GM23338 (cell line): Measurements from ENCODE around the gene RNU1-1. TPM values are rescaled to one million over a fixed set of nuclear protein-coding genes. Genes with fewer than 3 reads are reported as not detected.

ENCODE experiments used
- ATAC-seq: fragments of 200-7000 bp; cut with Tn5 transposase; 3 replicates; pipeline ENCODE4 v1.9.1; 2020
- DNase-seq: peaks from one replicate; pipeline ENCODE4 v3.0.0-alpha.2; 2015; ENCODE audit warnings: low spot score
- H2AFZ ChIP-seq: fragments of 200-600 bp; sonication (generic); 2 replicates; pipeline ENCODE4 v1.8.0; 2016; ENCODE audit warnings: antibody characterized with exemption, mild to moderate bottlenecking, moderate library complexity
- H3F3A ChIP-seq: fragments of 200-600 bp; sonication (generic); replicated peaks from 2 replicates; pipeline ENCODE4 v1.8.0; 2017; ENCODE audit warnings: antibody characterized with exemption, mixed run types, low read depth
- H3K27ac ChIP-seq: fragments of 200-600 bp; sonication (generic); 2 replicates; pipeline ENCODE4 v1.6.1; 2016; ENCODE audit warnings: low read depth
- H3K27me3 ChIP-seq: fragments of 200-600 bp; sonication (generic); 2 replicates; pipeline ENCODE4 v1.8.0; 2016; ENCODE audit warnings: mild to moderate bottlenecking, mixed run types, moderate library complexity; ENCODE audit not compliant: insufficient read depth
- H3K36me3 ChIP-seq: fragments of 200-600 bp; sonication (generic); 2 replicates; pipeline ENCODE4 v1.8.0; 2016; ENCODE audit warnings: mild to moderate bottlenecking; ENCODE audit not compliant: insufficient read depth
- H3K4me1 ChIP-seq: fragments of 200-600 bp; sonication (generic); 2 replicates; pipeline ENCODE4 v1.8.0; 2016; ENCODE audit warnings: mild to moderate bottlenecking, moderate library complexity; ENCODE audit not compliant: insufficient read depth
- H3K4me2 ChIP-seq: fragments of 200-600 bp; sonication (generic); 2 replicates; pipeline ENCODE4 v1.7.1; 2017; ENCODE audit warnings: mixed run types
- H3K4me3 ChIP-seq: fragments of 200-600 bp; sonication (generic); 2 replicates; pipeline ENCODE4 v1.6.1; 2016; ENCODE audit warnings: mixed run types
- H3K79me2 ChIP-seq: fragments of 200-600 bp; sonication (generic); replicated peaks from 2 replicates; pipeline ENCODE4 v1.8.0; 2017; ENCODE audit warnings: mild to moderate bottlenecking; ENCODE audit not compliant: insufficient read depth
- H3K9me2 ChIP-seq: fragments of 200-600 bp; sonication (generic); 2 replicates; pipeline ENCODE4 v1.8.0; 2017; ENCODE audit not compliant: insufficient read depth
- H4K20me1 ChIP-seq: fragments of 200-600 bp; sonication (generic); replicated peaks from 2 replicates; pipeline ENCODE4 v1.8.0; 2017; ENCODE audit warnings: mild to moderate bottlenecking; ENCODE audit not compliant: insufficient read depth
- H3K27ac Mint-ChIP-seq: 2 replicates; pipeline ENCODE4 v1.8.0; 2020; ENCODE audit warnings: inconsistent platforms, mild to moderate bottlenecking, moderate library complexity, mixed read lengths
- H3K27me3 Mint-ChIP-seq: 3 replicates; pipeline ENCODE4 v1.8.0; 2022; ENCODE audit warnings: low read depth, mild to moderate bottlenecking, moderate library complexity, mixed read lengths, inconsistent platforms; ENCODE audit not compliant: insufficient read depth, poor library complexity
- H3K36me3 Mint-ChIP-seq: 3 replicates; pipeline ENCODE4 v1.8.0; 2021; ENCODE audit warnings: low read depth, mild to moderate bottlenecking, inconsistent platforms, moderate library complexity, mixed read lengths
- H3K4me1 Mint-ChIP-seq: 3 replicates; pipeline ENCODE4 v1.8.0; 2020; ENCODE audit warnings: mild to moderate bottlenecking, inconsistent platforms, mixed read lengths
- H3K4me3 Mint-ChIP-seq: 3 replicates; pipeline ENCODE4 v1.8.0; 2021; ENCODE audit warnings: moderate library complexity, mild to moderate bottlenecking, inconsistent platforms, mixed read lengths
- H3K9me3 Mint-ChIP-seq: 3 replicates; pipeline ENCODE4 v1.8.0; 2020; ENCODE audit warnings: moderate library complexity, mild to moderate bottlenecking, inconsistent platforms, mixed read lengths
- CREB1 ChIP-seq: fragments of 250-450 bp; sonication (Bioruptor Pico); IDR thresholded peaks from 2 replicates; pipeline ENCODE4 v1.5.0; 2020; ENCODE audit warnings: low read depth, mild to moderate bottlenecking, moderate library complexity
- CTCF ChIP-seq, 2 experiments: fragments of 200-600 bp in 1 of 2; sonication (generic) in 1 of 2; conservative IDR thresholded peaks; 2 replicates each; pipeline versions ENCODE4 v1.5.1 to v1.6.1; 2016 to 2017; ENCODE audit warnings: antibody characterized with exemption in 2 of 2, low read depth in 2 of 2, mild to moderate bottlenecking in 2 of 2, moderate library complexity in 1 of 2
- ETS1 ChIP-seq: IDR thresholded peaks from 2 replicates; pipeline ENCODE4 v1.6.1; 2016; ENCODE audit warnings: antibody characterized with exemption
- EZH2 ChIP-seq: fragments of 200-600 bp; sonication (generic); IDR thresholded peaks from one replicate; pipeline ENCODE4 v1.8.0; 2017; ENCODE audit warnings: antibody characterized with exemption, mild to moderate bottlenecking, low read depth; ENCODE audit not compliant: unreplicated experiment
- EZH2phosphoT487 ChIP-seq: fragments of 200-600 bp; sonication (generic); IDR thresholded peaks from one replicate; pipeline ENCODE4 v1.8.1; 2018; ENCODE audit warnings: antibody characterized with exemption; ENCODE audit not compliant: unreplicated experiment
- JUNB ChIP-seq: IDR thresholded peaks from one replicate; pipeline ENCODE4 v1.6.1; 2016; ENCODE audit warnings: antibody characterized with exemption; ENCODE audit not compliant: unreplicated experiment
- NANOG ChIP-seq: IDR thresholded peaks from 2 replicates; pipeline ENCODE4 v1.6.1; 2016; ENCODE audit warnings: antibody characterized with exemption, borderline replicate concordance
- POLR2AphosphoS5 ChIP-seq: IDR thresholded peaks from 2 replicates; pipeline ENCODE4 v1.6.1; 2016; ENCODE audit warnings: antibody characterized with exemption, low read depth
- REST ChIP-seq: IDR thresholded peaks from one replicate; pipeline ENCODE4 v1.6.1; 2018; ENCODE audit warnings: antibody characterized with exemption; ENCODE audit not compliant: unreplicated experiment
- STAT1 ChIP-seq: IDR thresholded peaks from one replicate; pipeline ENCODE4 v1.6.1; 2016; ENCODE audit warnings: antibody characterized with exemption; ENCODE audit not compliant: unreplicated experiment
- ZNF114 ChIP-seq: fragments of 250-450 bp; sonication (Bioruptor Pico); IDR thresholded peaks from 2 replicates; pipeline ENCODE4 v1.5.0; 2020; ENCODE audit warnings: mild to moderate bottlenecking, moderate library complexity
- ZNF331 ChIP-seq: fragments of 250-450 bp; sonication (Bioruptor Pico); IDR thresholded peaks from 2 replicates; pipeline ENCODE4 v1.5.0; 2020; ENCODE audit warnings: low read depth, mild to moderate bottlenecking, moderate library complexity
- ZNF462 ChIP-seq: fragments of 250-450 bp; sonication (Bioruptor Pico); IDR thresholded peaks from 2 replicates; pipeline ENCODE4 v1.5.0; 2020; ENCODE audit warnings: mild to moderate bottlenecking, moderate library complexity
- polyA plus RNA-seq: library from polyadenylated mRNA; unstranded; fragments of >200 nt; fragmentation: Nextera tagmentation; extraction: Ambion mirVana; gene quantifications from 2 replicates; pipeline ENCODE4 v1.2.1, GENCODE V29; 2016
- total RNA-seq: library from RNA; depleted of rRNA; stranded (reverse); fragments of >200 nt; shearing (Covaris generic); gene quantifications from 2 replicates; pipeline ENCODE4 v1.2.3, GENCODE V29; 2014

RNU1-1 gene
- total and polyA plus RNA-seq, 2 experiments from 2014 or later: not detected

GRCh38 chr1:16521288-16521583 lies 7.2 kb upstream of the RNU1-1 start:
- H2AFZ ChIP-seq: peak overlapping the region; percentile 94
- TF ChIP-seq STAT1: no peak
- TF ChIP-seq CREB1: no peak
- no peak for TF ChIP-seq ZNF114
- TF ChIP-seq POLR2AphosphoS5: no peak
- TF ChIP-seq ETS1: no peak
- no peak for TF ChIP-seq REST
- no peak for TF ChIP-seq EZH2phosphoT487
- TF ChIP-seq ZNF462: no peak
- no peak for TF ChIP-seq EZH2
- no peak for TF ChIP-seq JUNB
- no peak for TF ChIP-seq ZNF331 (CRISPR knock-in tag)
- TF ChIP-seq CTCF (conservative IDR thresholded peaks at IDR 0.05; ENCODE audit: low read depth in 2 of 2): no peak
- no peak for TF ChIP-seq NANOG
- no peaks in the 10 kb centered on the region for H3K36me3 ChIP-seq
- Mint-ChIP-seq H3K4me3 (peak overlapping the region; percentile 84), H3K4me1 (peaks cover 4% of the 10 kb centered on the region; the same call in 2 of the 3 replicates), H3K27ac (no peak overlapping the region), H3K36me3 (no peaks in the 10 kb centered on the region), H3K27me3 (peaks cover 15% of the 10 kb centered on the region), H3K9me3 (peaks cover 3% of the 10 kb centered on the region; the same call in 2 of the 3 replicates)
- H3K79me2 ChIP-seq: no peaks in the 10 kb centered on the region
- peak overlapping the region; percentile 92 for H3K4me3 ChIP-seq
- H3K4me2 ChIP-seq: peak overlapping the region; percentile 92
- no peaks in the 10 kb centered on the region for H3K9me2 ChIP-seq
- DNase-seq: peak; percentile 28
- H3K27ac ChIP-seq: no peak overlapping the region
- H3K27me3 ChIP-seq: peaks cover 16% of the 10 kb centered on the region
- ATAC-seq: peak; percentile 69
- H4K20me1 ChIP-seq: no peaks in the 10 kb centered on the region
- 0 out of 2 replicates have a peak, but pooled peaks cover 3% of the 10 kb centered on the region for H3F3A ChIP-seq
- no peaks in the 10 kb centered on the region for H3K4me1 ChIP-seq
